Neuronal stem cell (in vitro differentiated cells): ENCODE measurements around the gene MS4A10.

Source experiments
- DNase-seq: peaks from one replicate; pipeline ENCODE4 v3.0.0-alpha.2; 2013; ENCODE audit warnings: low spot score
- H2AFZ ChIP-seq: one replicate; pipeline ENCODE4 v1.6.1; 2013; ENCODE audit warnings: mild to moderate bottlenecking, low read length, inconsistent platforms
- H2AK5ac ChIP-seq: 2 replicates; pipeline ENCODE4 v1.6.1; 2013; ENCODE audit warnings: low read depth, mild to moderate bottlenecking, inconsistent platforms, low read length, moderate library complexity, mixed read lengths
- H2BK120ac ChIP-seq: 2 replicates; pipeline ENCODE4 v1.6.1; 2013; ENCODE audit warnings: low read depth, mild to moderate bottlenecking, inconsistent platforms, low read length, moderate library complexity, mixed read lengths
- H2BK12ac ChIP-seq: one replicate; pipeline ENCODE4 v1.6.1; 2013; ENCODE audit warnings: low read length, inconsistent platforms
- H2BK15ac ChIP-seq: 2 replicates; pipeline ENCODE4 v1.6.1; 2013; ENCODE audit warnings: mild to moderate bottlenecking, low read length, inconsistent platforms, mixed read lengths
- H2BK5ac ChIP-seq: one replicate; pipeline ENCODE4 v1.6.1; 2013; ENCODE audit warnings: inconsistent platforms, mild to moderate bottlenecking, low read length, moderate library complexity
- H3K14ac ChIP-seq: one replicate; pipeline ENCODE4 v1.6.1; 2013; ENCODE audit warnings: low read length, inconsistent platforms
- H3K18ac ChIP-seq: 2 replicates; pipeline ENCODE4 v1.6.1; 2013; ENCODE audit warnings: low read length, inconsistent platforms
- H3K23ac ChIP-seq: 2 replicates; pipeline ENCODE4 v1.6.1; 2013; ENCODE audit warnings: low read depth, mild to moderate bottlenecking, mixed read lengths, low read length, inconsistent platforms; ENCODE audit not compliant: poor library complexity
- H3K27ac ChIP-seq: replicated peaks from 3 replicates; pipeline ENCODE4 v1.5.1; 2013; ENCODE audit warnings: low read length, inconsistent platforms
- H3K27me3 ChIP-seq, 3 experiments: 2 replicates each; pipeline ENCODE4 v1.6.1; 2013; ENCODE audit warnings: low read length in 3 of 3, mild to moderate bottlenecking in 2 of 3, inconsistent platforms in 1 of 3, low read depth in 1 of 3, mixed read lengths in 1 of 3, moderate library complexity in 1 of 3; ENCODE audit not compliant: control insufficient read depth in 3 of 3, insufficient read depth in 3 of 3
- H3K36me3 ChIP-seq, 2 donors: replicated peaks in 1 of 2; 2 replicates each; pipeline ENCODE4 v1.6.1; 2013; ENCODE audit warnings: low read length in 2 of 2; ENCODE audit not compliant: control insufficient read depth in 2 of 2, insufficient read depth in 2 of 2
- H3K4ac ChIP-seq: 2 replicates; pipeline ENCODE4 v1.6.1; 2013; ENCODE audit warnings: inconsistent platforms, mild to moderate bottlenecking, low read length, moderate library complexity
- H3K4me1 ChIP-seq, 2 donors: 1 replicate in 1 of 2; 2 replicates in 1 of 2; pipeline ENCODE4 v1.6.1; 2013; ENCODE audit warnings: low read length in 2 of 2, low read depth in 1 of 2; ENCODE audit not compliant: control insufficient read depth in 2 of 2, insufficient read depth in 1 of 2
- H3K4me2 ChIP-seq: one replicate; pipeline ENCODE4 v1.6.1; 2013; ENCODE audit warnings: mild to moderate bottlenecking, low read length, inconsistent platforms; ENCODE audit not compliant: insufficient read depth, poor library complexity, severe bottlenecking
- H3K4me3 ChIP-seq, 2 donors: 2 replicates each; pipeline ENCODE4 v1.5.1; 2013; ENCODE audit warnings: low read length in 2 of 2, mild to moderate bottlenecking in 2 of 2, inconsistent platforms in 1 of 2, moderate library complexity in 1 of 2
- H3K79me1 ChIP-seq: one replicate; pipeline ENCODE4 v1.6.1; 2013; ENCODE audit warnings: low read depth, mild to moderate bottlenecking, inconsistent platforms, low read length, moderate library complexity
- H3K9ac ChIP-seq: one replicate; pipeline ENCODE4 v1.6.1; 2013; ENCODE audit warnings: mild to moderate bottlenecking, low read depth, low read length, inconsistent platforms; ENCODE audit not compliant: poor library complexity
- H3K9me3 ChIP-seq, 2 donors: replicated peaks in 1 of 2; 2 replicates each; pipeline versions ENCODE3 to v1.6.1; 2013; ENCODE audit warnings: low read length in 2 of 2, mild to moderate bottlenecking in 2 of 2, inconsistent platforms in 1 of 2, low read depth in 1 of 2, mixed read lengths in 1 of 2, moderate library complexity in 1 of 2; ENCODE audit not compliant: control insufficient read depth in 2 of 2, insufficient read depth in 1 of 2
- H4K8ac ChIP-seq: one replicate; pipeline ENCODE4 v1.6.1; 2013; ENCODE audit warnings: low read depth, mild to moderate bottlenecking, inconsistent platforms, low read length, moderate library complexity
- H4K91ac ChIP-seq: one replicate; pipeline ENCODE4 v1.6.1; 2013; ENCODE audit warnings: low read length, low read depth, mild to moderate bottlenecking, inconsistent platforms; ENCODE audit not compliant: poor library complexity
- WGBS, 2 donors: extraction: QIAGEN DNeasy Blood & Tissue Kit; methylation state at CpG; one replicate each; pipeline ENCODE4 v1.1.7; 2013; ENCODE audit warnings: missing lambda C conversion rate in 2 of 2, mixed read lengths in 1 of 2; ENCODE audit not compliant: insufficient read length in 2 of 2, insufficient replicate concordance in 1 of 2; ENCODE audit errors: extremely low coverage in 2 of 2; 5-methylcytosine and 5-hydroxymethylcytosine counted together

The MS4A10 gene

GRCh38 chr11:60844045-60844869 lies 59.1 kb downstream of the MS4A10 start:
- Histone ChIP-seq H3K9ac (peak overlapping the region; percentile 45), H2BK120ac (no peak overlapping the region), H3K14ac (no peak overlapping the region), H4K8ac (peak overlapping the region; percentile 45), H2BK5ac (no peak overlapping the region), H3K27ac (no peak overlapping the region), H2BK12ac (no peak overlapping the region), H4K91ac (no peak overlapping the region), H2AFZ (no peak overlapping the region), H3K18ac (no peak overlapping the region), H3K4ac (no peak overlapping the region), H2BK15ac (no peak overlapping the region), H3K4me3 (peak overlapping the region; percentile 48 to 70), H3K23ac (no peak overlapping the region), H3K9me3 (no peaks in the 10 kb centered on the region), H3K27me3 (no peaks in the 10 kb centered on the region), H3K4me1 (peaks cover 14 to 21% of the 10 kb centered on the region in 2 donors), H2AK5ac (no peak overlapping the region), H3K79me1 (peaks cover 11% of the 10 kb centered on the region), H3K4me2 (peak overlapping the region; percentile 20), H3K36me3 (peaks cover 16 to 26% of the 10 kb centered on the region in 2 donors)
- no CpG with 5 or more reads among the region's 10 CpGs for WGBS, 2 donors
- no peak for DNase-seq

DNA sequence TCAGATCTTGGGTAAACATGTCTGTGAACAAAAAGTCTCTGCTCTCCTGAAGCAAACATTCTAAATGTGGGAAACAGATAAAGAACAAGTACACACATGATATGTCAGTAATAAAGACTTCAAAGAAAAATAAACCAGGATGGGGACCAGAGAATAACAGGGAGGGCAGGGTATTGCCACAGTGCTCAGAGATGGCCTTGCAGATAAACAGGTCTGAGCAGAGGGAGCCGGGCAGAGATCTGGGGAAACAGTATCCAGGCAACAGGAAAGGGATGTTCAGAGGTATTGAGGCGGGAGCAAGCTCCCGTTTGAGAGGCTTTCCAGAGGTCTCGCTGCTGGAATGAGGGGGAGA lies 59.7 kb downstream of the MS4A10 start:
- no peak for DNase-seq
- no peak overlapping the region for H2BK12ac ChIP-seq
- WGBS, 2 donors, result no CpG with 5 or more reads among the region's 4 CpGs
- no peaks in the 10 kb centered on the region for H3K9me3 ChIP-seq
- H2BK5ac ChIP-seq, result no peak overlapping the region
- no peak overlapping the region for H3K4me3 ChIP-seq
- H4K8ac ChIP-seq, result no peak overlapping the region
- H3K9ac ChIP-seq, result no peak overlapping the region
- no peak overlapping the region for H3K4ac ChIP-seq
- H3K23ac ChIP-seq, result no peak overlapping the region
- H4K91ac ChIP-seq, result no peak overlapping the region
- no peak overlapping the region for H2BK120ac ChIP-seq
- no peak overlapping the region for H3K27ac ChIP-seq
- H3K79me1 ChIP-seq, result peaks cover 11% of the 10 kb centered on the region
- H3K36me3 ChIP-seq, result peaks cover 22 to 32% of the 10 kb centered on the region in 2 donors
- H3K4me2 ChIP-seq, result no peak overlapping the region
- H3K27me3 ChIP-seq, result no peaks in the 10 kb centered on the region
- no peak overlapping the region for H3K18ac ChIP-seq
- H2BK15ac ChIP-seq, result no peak overlapping the region
- H3K14ac ChIP-seq, result no peak overlapping the region
- H2AFZ ChIP-seq, result no peak overlapping the region
- H3K4me1 ChIP-seq, result peaks cover 14 to 21% of the 10 kb centered on the region in 2 donors
- no peak overlapping the region for H2AK5ac ChIP-seq

- Histone ChIP-seq H3K4me1 (peaks cover 14 to 21% of the 10 kb centered on the region in 2 donors), H3K9ac (peak overlapping the region; percentile 45), H3K4me3 (no peak overlapping the region), H3K4me2 (no peak overlapping the region), H3K9me3 (no peaks in the 10 kb centered on the region), H2BK5ac (no peak overlapping the region), H3K23ac (no peak overlapping the region), H3K27ac (no peak overlapping the region), H2AK5ac (no peak overlapping the region), H3K36me3 (peaks cover 25 to 37% of the 10 kb centered on the region in 2 donors), H4K8ac (no peak overlapping the region), H3K4ac (no peak overlapping the region), H2BK15ac (no peak overlapping the region), H2AFZ (no peak overlapping the region), H2BK120ac (no peak overlapping the region), H3K27me3 (no peaks in the 10 kb centered on the region), H3K14ac (no peak overlapping the region), H3K18ac (no peak overlapping the region), H3K79me1 (peaks cover 11% of the 10 kb centered on the region), H2BK12ac (no peak overlapping the region), H4K91ac (no peak overlapping the region)
- no CpG with 5 or more reads among the region's 8 CpGs for WGBS, 2 donors
- no peak for DNase-seq
These were observed 60.2 kb downstream of the MS4A10 start for GRCh38 chr11:60845338-60845737.

- Histone ChIP-seq H2BK12ac (no peak overlapping the region), H3K14ac (no peak overlapping the region), H2BK15ac (no peak overlapping the region), H2BK5ac (no peak overlapping the region), H2AFZ (no peak overlapping the region), H2BK120ac (no peak overlapping the region), H3K23ac (no peak overlapping the region), H3K18ac (no peak overlapping the region), H3K4me2 (no peak overlapping the region), H3K27ac (no peak overlapping the region), H3K9me3 (no peaks in the 10 kb centered on the region), H3K4me3 (no peak overlapping the region), H4K91ac (no peak overlapping the region), H2AK5ac (no peak overlapping the region), H3K4ac (no peak overlapping the region), H3K79me1 (peaks cover 9% of the 10 kb centered on the region), H3K9ac (no peak overlapping the region), H4K8ac (no peak overlapping the region), H3K36me3 (peaks cover 36 to 52% of the 10 kb centered on the region in 2 donors), H3K4me1 (peaks cover 9 to 18% of the 10 kb centered on the region in 2 donors), H3K27me3 (no peaks in the 10 kb centered on the region)
- WGBS, 2 donors, result no CpG with 5 or more reads among the region's 13 CpGs
- no peak for DNase-seq
These were observed 62.1 kb downstream of the MS4A10 start for GRCh38 chr11:60847281-60847680.
